GM19463 (cell line): ENCODE data around the gene ITGAX.
"Not testable (repeated sequence)": the region's sequence is repeated elsewhere in the genome, so short reads cannot be mapped to it uniquely, and the experiment has no call there.

Source experiments
- ATAC-seq: cut with Tn5 transposase; IDR thresholded peaks from one replicate; pipeline ENCODE4 v1.9.1; 2021; ENCODE audit warnings: mild to moderate bottlenecking, moderate library complexity; ENCODE audit not compliant: unreplicated experiment

ITGAX gene

GRCh38 chr16:31404353-31405064 is 49.5 kb downstream of the ITGAX start:
- no peak for ATAC-seq

- no peak for ATAC-seq
Observed at GRCh38 chr16:31407406-31407805, 52.4 kb downstream of the ITGAX start.

GRCh38 chr16:31409433-31409832 is 54.5 kb downstream of the ITGAX start:
- ATAC-seq, result no peak

GRCh38 chr16:31410082-31410481 is 55.1 kb downstream of the ITGAX start:
- no peak for ATAC-seq

GRCh38 chr16:31411024-31411844 is 56.3 kb downstream of the ITGAX start:
- no peak for ATAC-seq

GRCh38 chr16:31412750-31413149 is 57.8 kb downstream of the ITGAX start:
- ATAC-seq, result no peak

- ATAC-seq, result no peak
Observed at GRCh38 chr16:31413381-31413780, 58.4 kb downstream of the ITGAX start.

GRCh38 chr16:31413943-31414342 is 59.0 kb downstream of the ITGAX start:
- ATAC-seq, result no peak

GRCh38 chr16:31414706-31415105 is 59.7 kb downstream of the ITGAX start:
- no peak for ATAC-seq

- ATAC-seq, result no peak
Observed at GRCh38 chr16:31416371-31416770, 61.4 kb downstream of the ITGAX start.

GRCh38 chr16:31417036-31417435 is 62.1 kb downstream of the ITGAX start:
- ATAC-seq, result not testable (repeated sequence)

GRCh38 chr16:31417916-31418315 is 62.9 kb downstream of the ITGAX start:
- no peak for ATAC-seq

- ATAC-seq, result no peak
Observed at GRCh38 chr16:31420037-31420436, 65.1 kb downstream of the ITGAX start.

- ATAC-seq, result peak; percentile 63
Observed at GRCh38 chr16:31421587-31421986, 66.6 kb downstream of the ITGAX start.

GRCh38 chr16:31423241-31423640 is 68.3 kb downstream of the ITGAX start:
- ATAC-seq, result no peak

GRCh38 chr16:31423801-31424200 is 68.8 kb downstream of the ITGAX start:
- no peak for ATAC-seq

- no peak for ATAC-seq
Observed at GRCh38 chr16:31427441-31428278, 72.7 kb downstream of the ITGAX start.

- ATAC-seq, result no peak
Observed at GRCh38 chr16:31428279-31428597, 73.3 kb downstream of the ITGAX start, which contains the start of gene COX6A2. Gene COX6A2, minus strand, starts transcription at chr16:31428360. Its CDS starts 35 bp downstream, at chr16:31428325.

- no peak for ATAC-seq
Observed at GRCh38 chr16:31428638-31429247, 73.8 kb downstream of the ITGAX start.

- no peak for ATAC-seq
Observed at GRCh38 chr16:31429314-31429713, 74.3 kb downstream of the ITGAX start.

- ATAC-seq, result no peak
Observed at GRCh38 chr16:31429796-31430195, 74.8 kb downstream of the ITGAX start.
